GM19463 (cell line): ENCODE data around the gene POLR2A.

Experiments
- ATAC-seq: cut with Tn5 transposase; IDR thresholded peaks from one replicate; pipeline ENCODE4 v1.9.1; 2021; ENCODE audit warnings: mild to moderate bottlenecking, moderate library complexity; ENCODE audit not compliant: unreplicated experiment

Gene POLR2A

DNA sequence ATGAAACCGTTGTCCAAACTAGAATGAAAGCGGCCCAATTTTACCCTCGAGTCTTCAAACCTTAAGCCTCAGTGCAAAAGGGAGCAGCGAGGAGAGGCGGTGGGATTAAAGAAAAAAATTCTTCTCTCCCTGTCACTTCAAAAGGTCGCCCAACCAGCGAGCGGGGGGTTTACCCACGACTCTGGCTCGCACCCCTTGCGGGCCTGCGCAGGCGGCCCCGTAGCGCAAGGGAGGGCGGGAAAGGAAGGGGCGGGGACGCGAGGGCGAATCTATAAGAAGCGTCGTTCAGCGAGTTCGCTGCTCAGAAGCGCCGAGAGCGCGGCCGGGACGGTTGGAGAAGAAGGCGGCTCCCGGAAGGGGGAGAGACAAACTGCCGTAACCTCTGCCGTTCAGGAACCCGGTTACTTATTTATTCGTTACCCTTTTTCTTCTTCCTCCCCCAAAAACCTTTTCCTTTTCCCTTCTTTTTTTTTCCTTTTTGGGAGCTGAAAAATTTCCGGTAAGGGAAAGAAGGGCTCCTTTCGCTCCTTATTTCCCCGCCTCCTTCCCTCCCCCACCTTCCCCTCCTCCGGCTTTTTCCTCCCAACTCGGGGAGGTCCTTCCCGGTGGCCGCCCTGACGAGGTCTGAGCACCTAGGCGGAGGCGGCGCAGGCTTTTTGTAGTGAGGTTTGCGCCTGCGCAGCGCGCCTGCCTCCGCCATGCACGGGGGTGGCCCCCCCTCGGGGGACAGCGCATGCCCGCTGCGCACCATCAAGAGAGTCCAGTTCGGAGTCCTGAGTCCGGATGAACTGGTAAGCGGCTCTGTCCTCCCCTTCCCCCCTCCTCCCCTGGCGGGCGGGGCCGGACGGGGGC is at the start of gene POLR2A:
TSS of gene POLR2A (plus strand) at position 300 of the 852 bp plus-strand sequence.
- ATAC-seq: peak; percentile 50

DNA sequence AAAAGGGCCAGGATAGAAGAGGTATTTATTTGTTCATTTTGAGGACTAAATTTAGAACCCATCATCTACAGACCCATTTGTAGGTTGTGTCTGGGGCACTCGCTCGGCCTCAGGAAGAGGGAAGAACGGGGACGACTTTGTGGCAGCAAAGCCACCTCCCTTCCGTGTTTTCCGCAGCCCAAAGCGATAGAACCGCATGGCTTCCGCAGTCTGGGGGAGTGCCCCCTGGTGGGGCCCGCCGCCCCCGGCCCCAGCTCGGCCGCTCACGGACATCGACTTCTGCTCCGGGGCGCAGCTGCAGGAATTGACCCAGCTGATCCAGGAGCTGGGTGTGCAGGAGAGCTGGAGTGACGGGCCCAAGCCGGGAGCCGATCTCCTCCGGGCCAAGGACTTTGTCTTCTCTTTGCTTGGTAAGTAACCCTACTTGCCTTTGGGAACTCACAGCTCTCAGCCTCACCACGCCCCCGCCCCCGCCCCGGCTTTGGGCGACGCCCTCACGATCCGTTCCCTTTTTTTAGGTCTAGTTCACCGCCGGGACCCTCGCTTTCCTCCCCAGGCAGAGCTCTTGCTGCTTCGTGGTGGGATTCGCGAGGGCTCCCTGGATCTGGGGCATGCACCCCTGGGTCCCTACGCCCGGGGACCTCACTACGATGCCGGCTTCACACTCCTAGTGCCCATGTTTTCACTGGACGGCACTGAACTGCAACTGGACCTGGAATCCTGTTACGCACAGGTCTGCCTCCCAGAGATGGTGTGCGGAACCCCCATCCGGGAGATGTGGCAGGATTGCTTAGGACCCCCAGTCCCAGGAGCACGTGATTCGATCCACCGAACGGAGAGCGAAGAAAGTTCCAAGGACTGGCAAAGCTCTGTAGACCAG is 48.2 kb upstream of the POLR2A start:
- no peak for ATAC-seq

DNA sequence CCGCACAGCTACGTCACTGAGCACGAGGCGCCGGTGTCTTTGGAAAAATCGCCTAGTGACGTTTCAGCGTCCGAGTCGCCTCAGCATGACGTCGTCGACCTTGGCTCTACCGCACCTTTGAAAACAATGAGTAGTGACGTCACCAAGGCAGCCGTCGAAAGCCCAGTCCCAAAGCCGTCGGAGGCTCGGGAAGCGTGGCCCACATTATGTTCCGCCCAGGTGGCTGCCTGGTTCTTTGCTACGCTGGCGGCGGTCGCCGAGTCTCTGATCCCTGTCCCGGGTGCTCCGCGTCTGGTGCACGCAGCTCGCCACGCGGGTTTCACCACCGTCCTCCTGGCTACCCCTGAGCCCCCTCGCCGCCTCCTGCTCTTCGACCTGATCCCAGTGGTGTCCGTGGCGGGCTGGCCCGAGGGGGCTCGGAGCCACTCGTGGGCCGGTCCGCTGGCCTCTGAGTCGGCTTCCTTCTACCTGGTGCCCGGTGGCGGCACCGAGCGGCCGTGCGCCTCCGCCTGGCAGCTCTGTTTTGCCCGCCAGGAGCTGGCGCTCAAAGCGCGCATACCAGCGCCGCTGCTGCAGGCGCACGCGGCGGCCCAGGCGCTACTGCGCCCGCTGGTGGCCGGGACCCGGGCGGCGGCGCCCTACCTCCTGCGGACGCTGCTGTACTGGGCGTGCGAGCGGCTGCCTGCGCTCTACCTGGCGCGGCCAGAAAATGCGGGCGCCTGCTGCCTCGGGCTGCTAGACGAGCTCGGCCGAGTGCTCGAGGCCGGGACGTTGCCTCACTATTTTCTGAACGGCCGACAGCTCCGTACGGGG is 47.4 kb upstream of the POLR2A start:
- no peak for ATAC-seq

DNA sequence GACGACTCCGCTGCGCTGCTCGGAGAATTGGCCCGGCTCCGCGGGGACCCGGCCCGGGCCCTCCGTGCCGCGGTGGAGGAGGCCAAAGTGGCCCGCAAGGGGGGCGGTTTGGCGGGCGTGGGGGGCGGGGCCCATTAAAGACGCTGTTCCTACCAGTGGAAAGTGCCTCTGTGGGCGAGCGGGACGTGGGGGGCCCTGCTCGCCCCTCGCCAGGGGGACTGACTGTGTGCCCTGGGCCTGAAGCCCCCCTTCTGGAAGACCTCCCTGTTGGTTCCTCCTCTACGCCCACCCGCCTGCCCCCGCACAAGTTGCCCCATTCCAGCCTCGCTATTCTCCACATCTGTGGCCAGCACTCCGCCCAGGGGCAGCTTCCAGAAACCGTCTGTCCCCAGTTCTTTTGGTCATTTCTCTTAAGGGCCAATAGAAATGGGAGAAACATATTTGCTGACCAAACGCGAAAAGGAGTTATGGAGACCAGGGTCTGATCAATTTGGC is 46.8 kb upstream of the POLR2A start:
- no peak for ATAC-seq

DNA sequence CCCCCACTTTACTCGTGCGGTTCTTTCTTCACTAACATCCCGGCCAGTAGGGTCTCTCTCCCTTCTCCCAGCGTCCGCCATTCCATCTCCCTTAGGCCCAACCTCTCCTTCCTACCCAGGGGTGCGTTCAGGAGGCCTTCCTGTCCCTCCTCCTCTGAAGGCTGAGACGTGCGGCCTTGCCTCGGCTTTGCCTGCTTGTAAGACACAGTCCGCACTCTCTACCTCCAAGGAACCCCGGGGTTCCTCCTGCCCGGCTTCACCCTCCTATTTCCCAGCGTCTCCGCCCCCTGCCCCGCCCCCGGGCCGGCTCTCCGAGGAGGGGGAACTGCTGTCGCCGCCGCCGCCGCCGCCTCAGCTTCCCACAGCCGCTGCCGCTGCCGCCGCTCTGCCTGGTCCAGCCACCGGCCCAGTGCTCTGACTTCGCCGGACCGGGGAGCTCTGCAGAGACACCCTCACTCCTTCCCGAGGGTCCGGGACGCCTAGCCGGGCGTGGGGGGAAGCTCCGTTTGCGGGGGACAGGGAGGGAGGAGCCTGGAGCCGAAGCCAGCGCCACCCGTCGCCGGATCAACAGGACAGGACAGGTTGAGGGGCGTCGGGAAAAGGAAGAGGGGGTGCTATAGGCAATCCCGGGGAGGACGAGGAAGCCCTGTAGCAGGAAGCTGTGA is 46.1 kb upstream of the POLR2A start:
- ATAC-seq: no peak

DNA sequence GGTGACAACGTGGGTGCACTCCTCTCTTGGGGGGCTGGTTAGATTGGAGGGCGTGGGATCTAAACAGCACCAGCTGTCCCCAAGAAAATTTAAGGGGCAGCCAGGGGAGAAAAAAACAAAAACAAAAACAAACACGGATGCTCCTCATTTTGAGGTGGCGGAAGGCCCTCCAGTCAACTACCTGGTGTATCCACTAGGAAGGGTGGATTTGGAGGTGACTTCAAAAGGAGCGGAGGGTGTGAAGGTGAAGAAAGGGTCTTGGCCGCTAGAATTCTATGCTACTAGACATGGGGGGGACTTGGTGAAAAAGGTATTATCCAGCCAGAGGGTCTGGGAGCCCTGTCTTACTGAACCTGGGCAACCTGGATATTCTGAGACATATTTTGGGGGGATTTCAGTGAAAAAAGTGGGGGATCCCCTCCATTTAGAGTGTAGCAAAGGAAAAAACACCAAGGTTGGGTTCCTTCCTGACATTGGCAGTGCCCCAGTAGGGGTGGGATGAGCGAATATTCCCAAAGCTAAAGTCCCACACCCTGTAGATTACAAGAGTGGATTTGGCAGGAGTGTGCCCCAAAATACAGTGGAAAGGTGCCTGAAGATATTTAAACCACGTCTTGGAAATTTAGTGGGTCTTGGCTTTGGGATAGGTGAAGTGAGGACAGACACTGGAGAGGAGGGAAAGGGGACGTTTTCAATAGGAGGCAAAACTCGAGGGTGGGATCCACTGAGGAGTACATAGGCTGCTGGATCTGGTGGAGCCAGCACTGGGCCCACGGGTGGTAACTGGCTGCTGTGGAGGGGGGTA is 45.3 kb upstream of the POLR2A start:
- no peak for ATAC-seq

DNA sequence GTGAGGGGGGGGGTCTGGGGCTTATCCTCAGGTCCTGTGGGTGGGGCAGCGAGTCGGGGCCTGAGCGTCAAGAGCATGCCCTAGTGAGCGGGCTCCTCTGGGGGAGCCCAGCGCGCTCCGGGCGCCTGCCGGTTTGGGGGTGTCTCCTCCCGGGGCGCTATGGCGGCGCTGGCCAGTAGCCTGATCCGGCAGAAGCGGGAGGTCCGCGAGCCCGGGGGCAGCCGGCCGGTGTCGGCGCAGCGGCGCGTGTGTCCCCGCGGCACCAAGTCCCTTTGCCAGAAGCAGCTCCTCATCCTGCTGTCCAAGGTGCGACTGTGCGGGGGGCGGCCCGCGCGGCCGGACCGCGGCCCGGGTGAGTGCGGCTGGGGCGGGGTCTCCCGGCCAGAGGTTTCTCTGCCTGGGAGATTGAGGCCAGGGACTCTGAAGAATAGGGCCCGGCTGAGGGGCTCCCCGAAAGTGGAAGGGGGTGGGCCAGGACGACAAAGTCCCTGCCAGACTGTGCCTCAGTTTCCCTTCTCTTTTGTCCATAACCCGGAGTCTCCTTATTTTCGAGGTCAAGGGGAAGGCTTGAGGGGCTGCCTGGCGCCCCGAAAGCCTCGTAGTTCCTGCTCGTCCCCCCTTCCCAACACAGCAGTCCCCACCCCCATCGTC is 44.6 kb upstream of the POLR2A start, which contains the start of gene FGF11:
TSS of gene FGF11 (plus strand) at position 51 of the 651 bp plus-strand sequence. CDS start at position 160, 109 bp downstream.
- ATAC-seq: no peak

DNA sequence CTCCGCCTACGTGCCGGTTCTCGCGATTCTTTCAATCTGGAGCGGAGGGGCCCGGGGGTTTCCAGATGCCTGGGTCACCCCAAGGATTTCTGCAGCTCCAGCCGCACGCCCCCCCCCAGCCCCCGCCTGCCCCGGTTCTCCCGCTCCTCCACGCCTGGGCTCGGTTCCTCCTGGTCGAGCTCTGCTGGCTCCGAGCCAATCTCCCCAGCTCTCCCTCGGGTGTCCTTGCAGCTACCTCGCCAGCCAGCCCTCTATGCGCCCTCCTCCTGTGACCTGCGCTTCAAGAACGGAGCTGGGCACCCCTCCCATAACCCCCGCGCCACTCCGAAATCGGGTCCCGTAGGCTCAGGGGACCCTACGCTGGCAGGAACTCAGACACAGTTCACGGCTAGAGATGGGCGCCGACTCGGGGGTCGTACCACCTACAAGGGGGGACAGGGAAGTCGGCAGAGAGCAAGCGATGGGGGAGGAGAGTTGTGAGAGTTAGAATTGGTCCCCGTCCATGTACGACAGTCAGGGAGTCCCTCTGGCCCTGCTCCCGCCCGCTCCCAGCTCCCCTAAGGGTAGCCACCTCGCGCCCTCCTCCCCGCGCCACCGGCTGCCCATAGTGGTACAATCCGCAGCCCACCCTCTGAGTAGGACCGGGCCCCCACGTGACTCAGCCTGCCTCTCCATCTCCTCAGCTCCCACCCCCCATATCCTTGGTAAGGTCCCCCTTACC is 43.9 kb upstream of the POLR2A start:
- ATAC-seq: no peak

DNA sequence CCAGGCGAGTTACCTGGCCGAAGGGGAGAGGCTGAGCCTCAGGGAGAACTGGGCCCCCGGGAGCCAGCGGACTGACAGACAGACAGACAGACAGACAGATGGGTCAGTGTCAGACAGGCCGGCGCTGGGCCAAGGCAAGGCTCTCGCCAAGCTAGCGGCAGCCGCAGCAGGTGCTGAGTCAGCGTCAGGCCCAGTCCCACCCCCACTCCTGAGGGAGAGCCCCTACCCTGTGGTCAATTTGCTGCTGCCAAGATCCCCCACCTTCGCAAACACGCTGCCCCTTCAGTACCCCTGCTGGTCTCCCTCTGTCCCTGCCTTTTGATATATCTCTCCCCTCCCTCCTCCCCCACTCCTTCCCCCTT is 43.4 kb upstream of the POLR2A start:
- no peak for ATAC-seq

DNA sequence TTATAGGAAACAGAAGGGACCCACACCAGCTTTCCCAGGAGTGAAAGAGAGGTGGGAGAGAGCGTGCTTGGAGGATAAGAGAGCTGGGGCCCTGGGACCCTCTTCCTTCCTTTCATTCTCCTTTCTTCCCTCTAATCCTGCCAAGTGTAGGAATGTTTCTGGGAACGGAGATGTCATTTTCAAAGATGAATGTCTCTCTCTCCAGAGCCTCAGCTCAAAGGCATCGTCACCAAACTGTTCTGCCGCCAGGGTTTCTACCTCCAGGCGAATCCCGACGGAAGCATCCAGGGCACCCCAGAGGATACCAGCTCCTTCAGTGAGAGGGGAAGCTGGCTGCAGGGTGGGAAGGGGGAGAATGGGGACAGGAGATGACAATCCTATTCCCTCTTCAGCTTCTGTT is 42.9 kb upstream of the POLR2A start:
- no peak for ATAC-seq

DNA sequence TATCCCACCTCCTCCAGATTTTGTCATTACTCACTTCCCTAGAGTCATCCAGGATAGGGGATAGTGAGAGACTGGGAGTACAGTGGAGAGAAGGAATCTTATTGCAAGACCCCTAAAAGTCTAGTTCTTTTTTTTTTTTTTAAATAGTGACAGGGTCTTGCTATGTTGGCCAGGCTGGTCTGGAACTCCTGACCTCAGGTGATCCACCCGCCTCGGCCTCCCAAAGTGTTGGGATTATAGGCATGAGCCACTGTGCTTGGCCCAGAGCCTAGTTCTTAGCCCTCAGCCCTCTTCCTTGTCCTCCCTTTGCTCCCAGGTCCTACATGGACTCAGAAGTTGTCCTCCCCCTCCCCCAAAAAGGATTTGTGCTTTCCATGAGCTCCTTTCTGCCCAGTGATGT is 42.0 kb upstream of the POLR2A start:
- no peak for ATAC-seq

DNA sequence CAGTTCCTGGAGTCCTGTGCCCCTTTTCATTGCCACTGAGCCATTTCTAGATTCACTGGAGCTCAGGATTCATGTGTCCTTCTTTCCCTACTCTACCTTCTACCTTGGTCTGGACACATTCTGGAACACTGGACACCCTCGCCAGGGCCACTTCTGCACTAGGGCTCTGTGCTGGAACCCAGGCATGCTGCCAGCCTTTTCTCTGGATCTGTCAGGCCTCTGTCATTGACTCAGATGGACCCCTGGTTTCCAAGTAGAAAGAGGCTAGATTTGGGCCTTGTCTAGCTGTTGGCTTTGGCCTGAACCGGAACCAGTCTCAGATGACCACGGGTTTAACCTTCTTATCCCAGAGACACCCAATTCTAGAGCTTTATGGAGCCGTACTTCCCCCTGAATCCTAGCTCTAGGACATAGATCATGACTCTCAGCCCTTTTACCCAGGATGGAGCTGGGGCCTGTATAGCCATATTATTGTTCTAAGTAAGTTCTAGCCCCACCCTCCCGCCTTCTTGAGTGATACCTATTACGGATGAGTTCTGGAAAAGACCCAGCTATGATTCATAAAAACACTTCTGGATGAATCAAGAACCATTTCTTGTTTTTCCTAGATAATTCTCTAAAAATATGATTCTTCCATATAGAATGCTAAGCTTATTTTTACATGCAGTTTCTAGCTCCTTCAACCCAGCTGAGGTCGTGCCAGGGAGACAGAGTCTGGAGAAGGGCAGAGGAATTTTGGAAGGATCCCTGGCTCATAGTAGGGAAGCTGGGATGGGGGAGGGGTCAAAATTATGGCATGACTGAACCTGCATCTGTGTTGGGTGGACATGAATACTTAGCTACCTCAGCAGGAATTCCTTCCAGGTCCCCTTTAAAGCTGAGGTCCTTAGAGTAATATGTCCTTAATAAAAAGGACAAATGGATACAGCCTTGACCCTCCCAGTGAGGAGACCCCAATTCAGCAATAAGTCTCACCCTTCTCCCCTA is 40.4 kb upstream of the POLR2A start:
- ATAC-seq: no peak

DNA sequence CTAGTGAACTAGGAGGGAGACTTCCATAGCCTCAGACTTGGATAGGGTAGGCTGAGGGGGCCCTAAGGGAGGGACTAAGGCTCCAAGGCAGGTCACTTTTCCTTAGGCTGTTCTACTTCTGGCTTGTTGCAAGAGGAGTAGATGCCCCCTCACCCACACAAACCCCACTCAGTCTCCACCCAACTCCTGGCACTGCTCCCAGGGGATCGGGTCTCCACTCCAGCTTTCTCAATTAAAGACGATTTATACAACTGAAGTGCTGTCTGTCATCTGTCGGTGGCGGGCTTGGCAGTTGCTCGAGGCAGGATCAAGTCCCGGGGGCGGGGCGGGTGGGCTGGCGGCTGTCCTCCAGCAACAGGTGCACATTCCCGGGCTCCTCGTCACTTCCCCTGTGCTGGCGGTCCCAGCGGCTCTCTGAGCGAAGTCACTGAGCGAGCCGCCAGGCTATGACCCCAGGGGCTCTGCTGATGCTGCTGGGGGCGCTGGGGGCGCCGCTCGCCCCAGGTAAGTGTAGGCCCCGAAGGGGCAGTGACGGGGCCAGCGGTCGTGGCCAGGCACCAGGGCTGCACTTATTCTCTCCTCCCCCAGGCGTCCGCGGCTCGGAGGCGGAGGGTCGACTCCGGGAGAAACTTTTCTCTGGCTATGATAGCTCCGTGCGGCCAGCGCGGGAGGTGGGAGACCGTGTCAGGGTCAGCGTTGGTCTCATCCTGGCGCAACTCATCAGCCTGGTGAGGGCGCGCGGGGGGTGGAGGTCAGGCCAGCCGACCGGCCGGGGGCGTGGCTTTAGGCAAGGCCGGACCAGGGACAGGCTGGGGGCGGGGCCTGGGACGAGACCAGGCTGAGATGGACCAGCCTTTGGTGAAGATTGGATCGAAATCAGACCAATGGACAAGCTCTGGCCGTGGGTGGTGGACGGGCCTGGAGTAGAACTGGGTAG is 39.2 kb upstream of the POLR2A start, which contains the start of gene CHRNB1:
TSS of gene CHRNB1 (plus strand) at position 380 of the 937 bp plus-strand sequence. CDS start at position 447, 67 bp downstream.
- ATAC-seq: no peak

DNA sequence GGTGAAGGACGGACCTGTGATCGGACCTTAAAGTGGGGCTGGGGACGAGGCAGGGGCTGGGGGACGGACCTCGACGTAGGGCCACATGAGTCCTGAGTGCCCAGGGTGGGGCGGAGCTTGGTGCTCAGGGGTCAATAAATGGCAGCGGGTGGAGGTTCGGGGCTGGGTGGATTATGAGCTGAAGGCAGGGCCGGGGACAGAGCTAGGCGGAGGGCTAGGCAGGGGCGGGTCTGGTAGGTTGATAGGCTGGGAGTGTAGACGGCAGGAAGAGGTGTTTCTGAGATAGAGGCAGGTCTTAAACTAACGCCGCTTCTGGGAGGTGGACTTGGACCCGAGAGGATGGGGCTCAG is 38.6 kb upstream of the POLR2A start:
- no peak for ATAC-seq

DNA sequence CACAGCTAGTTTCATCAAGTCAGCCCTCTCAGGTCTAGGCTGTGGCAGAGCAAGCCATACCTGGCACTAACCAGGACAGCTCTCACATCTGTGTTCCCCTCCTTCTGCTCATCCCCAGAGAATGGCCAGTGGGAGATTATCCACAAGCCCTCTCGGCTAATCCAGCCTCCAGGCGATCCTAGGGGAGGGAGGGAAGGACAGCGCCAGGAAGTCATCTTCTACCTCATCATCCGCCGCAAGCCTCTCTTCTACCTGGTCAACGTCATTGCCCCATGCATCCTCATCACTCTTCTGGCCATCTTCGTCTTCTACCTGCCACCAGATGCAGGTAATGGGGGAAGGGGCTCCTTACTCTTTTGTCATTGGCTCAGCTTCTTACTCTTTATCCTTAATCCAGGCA is 35.7 kb upstream of the POLR2A start:
- no peak for ATAC-seq

DNA sequence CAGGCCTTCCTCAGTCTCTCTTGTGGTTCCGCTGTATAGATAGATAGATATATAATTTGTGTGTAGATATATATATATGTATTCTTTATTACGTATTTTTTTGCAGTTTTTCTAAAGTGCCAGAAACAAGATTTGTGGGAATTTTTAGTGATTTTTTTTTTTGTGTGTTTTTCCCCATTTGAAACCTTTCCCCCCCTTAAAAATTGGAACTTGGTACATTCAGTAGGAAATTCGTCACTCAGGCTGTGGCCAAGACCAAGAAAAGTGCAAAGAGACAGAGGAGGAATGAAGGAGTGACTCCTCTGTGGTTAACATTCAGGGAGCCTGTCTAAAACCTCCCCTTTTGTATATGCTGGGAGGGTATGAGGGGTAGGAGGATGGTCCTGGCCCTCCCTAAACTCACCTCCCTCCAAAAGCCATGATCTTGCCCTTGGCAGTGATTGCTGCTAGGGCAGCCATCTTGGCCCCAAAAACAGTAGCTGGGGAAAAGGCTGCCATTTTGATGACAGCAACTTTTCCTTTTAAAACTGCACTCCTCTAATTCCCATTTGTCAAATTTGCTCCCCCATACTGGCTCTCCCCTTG is 24.1 kb upstream of the POLR2A start:
- ATAC-seq: no peak
